DOHH2 (cell line): ENCODE measurements around the gene RSBN1.
"Not testable (repeated sequence)": the region's sequence is repeated elsewhere in the genome, so short reads cannot be mapped to it uniquely, and the experiment has no call there.

ENCODE experiments used
- CTCF ChIP-seq: fragments of 200-600 bp; sonication (generic); IDR thresholded peaks from one replicate; pipeline ENCODE4 v1.5.1; 2014; ENCODE audit warnings: antibody characterized with exemption, mild to moderate bottlenecking, low read depth, low read length; ENCODE audit not compliant: poor library complexity, severe bottlenecking
- EZH2phosphoT487 ChIP-seq: fragments of 200-600 bp; sonication (generic); IDR thresholded peaks from 2 replicates; pipeline ENCODE4 v1.6.1; 2017; ENCODE audit warnings: borderline replicate concordance, mild to moderate bottlenecking, antibody characterized with exemption, low read length, moderate library complexity, mixed read lengths

GRCh38 chr1:113717506-113717905, 94.8 kb downstream of the RSBN1 start:
- TF ChIP-seq CTCF, EZH2phosphoT487: not testable (repeated sequence)
